Measurements from ENCODE around the gene RSRC1.
"Not testable (repeated sequence)": the region's sequence is repeated elsewhere in the genome, so short reads cannot be mapped to it uniquely, and the experiment has no call there.

RSRC1 gene

GRCh38 chr3:158539414-158540014 lies 429.6 kb downstream of the RSRC1 start:
- no peaks in the 10 kb centered on the region for H3K79me2 ChIP-seq (ENCODE audit: insufficient read depth, low read length)
- no peaks in the 10 kb centered on the region for H3K27me3 ChIP-seq (ENCODE audit: low read length)
- no peak overlapping the region for H3K9ac ChIP-seq (ENCODE audit: low read length)
- H3K9me2 ChIP-seq (replicated peaks; ENCODE audit: insufficient read depth, low read length), result no peaks in the 10 kb centered on the region
- peaks cover 18% of the 10 kb centered on the region; the same call in 1 of the 2 replicates for H3K36me3 ChIP-seq (ENCODE audit: low read length)
- no peak overlapping the region for H3K27ac ChIP-seq (ENCODE audit: low read depth, low read length)
- TF ChIP-seq EZH2phosphoT487 (conservative IDR thresholded peaks at IDR 0.05; ENCODE audit: low read length), result no peak
- TF ChIP-seq, protein P1, sequence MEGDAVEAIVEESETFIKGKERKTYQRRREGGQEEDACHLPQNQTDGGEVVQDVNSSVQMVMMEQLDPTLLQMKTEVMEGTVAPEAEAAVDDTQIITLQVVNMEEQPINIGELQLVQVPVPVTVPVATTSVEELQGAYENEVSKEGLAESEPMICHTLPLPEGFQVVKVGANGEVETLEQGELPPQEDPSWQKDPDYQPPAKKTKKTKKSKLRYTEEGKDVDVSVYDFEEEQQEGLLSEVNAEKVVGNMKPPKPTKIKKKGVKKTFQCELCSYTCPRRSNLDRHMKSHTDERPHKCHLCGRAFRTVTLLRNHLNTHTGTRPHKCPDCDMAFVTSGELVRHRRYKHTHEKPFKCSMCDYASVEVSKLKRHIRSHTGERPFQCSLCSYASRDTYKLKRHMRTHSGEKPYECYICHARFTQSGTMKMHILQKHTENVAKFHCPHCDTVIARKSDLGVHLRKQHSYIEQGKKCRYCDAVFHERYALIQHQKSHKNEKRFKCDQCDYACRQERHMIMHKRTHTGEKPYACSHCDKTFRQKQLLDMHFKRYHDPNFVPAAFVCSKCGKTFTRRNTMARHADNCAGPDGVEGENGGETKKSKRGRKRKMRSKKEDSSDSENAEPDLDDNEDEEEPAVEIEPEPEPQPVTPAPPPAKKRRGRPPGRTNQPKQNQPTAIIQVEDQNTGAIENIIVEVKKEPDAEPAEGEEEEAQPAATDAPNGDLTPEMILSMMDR (IDR thresholded peaks at IDR 0.05; ENCODE audit: insufficient read depth, low read length, poor library complexity, severe bottlenecking), result peak; percentile 46
- no peaks in the 10 kb centered on the region for H3F3A ChIP-seq (ENCODE audit: insufficient read depth)
- H4K20me1 ChIP-seq (ENCODE audit: low read depth, low read length), result no peaks in the 10 kb centered on the region
- no peak overlapping the region for H3K4me3 ChIP-seq (ENCODE audit: insufficient read depth, low read length, poor library complexity, severe bottlenecking)
- no peak overlapping the region for H3K4me2 ChIP-seq (ENCODE audit: low read depth, low read length, poor library complexity, severe bottlenecking)
- H3K9me3 ChIP-seq (ENCODE audit: insufficient read depth, low read length), result no peaks in the 10 kb centered on the region
- no peak overlapping the region for H2AFZ ChIP-seq (ENCODE audit: low read depth, low read length, severe bottlenecking)

- Histone ChIP-seq H3K79me2 (ENCODE audit: insufficient read depth, low read length) (no peaks in the 10 kb centered on the region), H4K20me1 (ENCODE audit: low read depth, low read length) (no peaks in the 10 kb centered on the region), H3K4me3 (ENCODE audit: insufficient read depth, low read length, poor library complexity, severe bottlenecking) (no peak overlapping the region), H3K27me3 (ENCODE audit: low read length) (no peaks in the 10 kb centered on the region), H3K4me2 (ENCODE audit: low read depth, low read length, poor library complexity, severe bottlenecking) (no peak overlapping the region), H3K36me3 (ENCODE audit: low read length) (peaks cover 18% of the 10 kb centered on the region; the same call in 1 of the 2 replicates), H2AFZ (ENCODE audit: low read depth, low read length, severe bottlenecking) (no peak overlapping the region), H3F3A (ENCODE audit: insufficient read depth) (no peaks in the 10 kb centered on the region), H3K27ac (ENCODE audit: low read depth, low read length) (no peak overlapping the region), H3K9me2 (replicated peaks; ENCODE audit: insufficient read depth, low read length) (no peaks in the 10 kb centered on the region), H3K9me3 (ENCODE audit: insufficient read depth, low read length) (no peaks in the 10 kb centered on the region), H3K9ac (ENCODE audit: low read length) (no peak overlapping the region)
- TF ChIP-seq EZH2phosphoT487 (conservative IDR thresholded peaks at IDR 0.05; ENCODE audit: low read length), result no peak
- TF ChIP-seq, protein P1 (IDR thresholded peaks at IDR 0.05; ENCODE audit: insufficient read depth, low read length, poor library complexity, severe bottlenecking), result no peak
Observed at GRCh38 chr3:158540066-158540465, 430.2 kb downstream of the RSRC1 start.

DNA sequence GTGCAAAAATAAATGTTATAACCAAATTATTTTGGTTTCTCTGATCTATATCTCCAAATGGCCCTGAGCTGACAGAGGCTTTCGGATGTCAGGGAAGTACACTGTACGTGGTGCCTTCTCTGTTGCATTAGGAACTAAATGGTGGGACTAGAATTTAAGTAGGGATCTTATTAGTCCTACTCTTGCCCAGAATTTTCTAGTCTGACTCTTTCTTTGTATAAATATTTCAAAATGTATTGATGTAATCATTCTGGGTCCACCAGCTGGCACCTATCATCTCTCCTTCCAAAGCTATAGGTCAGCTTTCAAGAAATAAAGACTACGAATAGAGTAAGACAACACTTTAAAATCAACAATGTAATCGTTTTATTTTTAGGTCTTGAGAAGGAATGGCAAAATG lies 438.8 kb downstream of the RSRC1 start:
- no peak overlapping the region for H3K27ac ChIP-seq (ENCODE audit: low read depth, low read length)
- TF ChIP-seq, protein P1 (IDR thresholded peaks at IDR 0.05; ENCODE audit: insufficient read depth, low read length, poor library complexity, severe bottlenecking), result no peak
- TF ChIP-seq EZH2phosphoT487 (conservative IDR thresholded peaks at IDR 0.05; ENCODE audit: low read length), result no peak
- no peaks in the 10 kb centered on the region for H3F3A ChIP-seq (ENCODE audit: insufficient read depth)
- H3K9me2 ChIP-seq (replicated peaks; ENCODE audit: insufficient read depth, low read length), result no peaks in the 10 kb centered on the region
- no peaks in the 10 kb centered on the region for H3K9me3 ChIP-seq (ENCODE audit: insufficient read depth, low read length)
- no peaks in the 10 kb centered on the region for H3K27me3 ChIP-seq (ENCODE audit: low read length)
- no peak overlapping the region for H3K9ac ChIP-seq (ENCODE audit: low read length)
- no peak overlapping the region for H2AFZ ChIP-seq (ENCODE audit: low read depth, low read length, severe bottlenecking)
- no peak overlapping the region for H3K4me3 ChIP-seq (ENCODE audit: insufficient read depth, low read length, poor library complexity, severe bottlenecking)
- no peaks in the 10 kb centered on the region for H4K20me1 ChIP-seq (ENCODE audit: low read depth, low read length)
- peaks cover 20% of the 10 kb centered on the region; the same call in 1 of the 2 replicates for H3K36me3 ChIP-seq (ENCODE audit: low read length)
- no peaks in the 10 kb centered on the region for H3K79me2 ChIP-seq (ENCODE audit: insufficient read depth, low read length)
- no peak overlapping the region for H3K4me2 ChIP-seq (ENCODE audit: low read depth, low read length, poor library complexity, severe bottlenecking)

- H3K27ac ChIP-seq (ENCODE audit: low read depth, low read length); H3K4me2 ChIP-seq (ENCODE audit: low read depth, low read length, poor library complexity, severe bottlenecking); H3K9ac ChIP-seq (ENCODE audit: low read length); H3K27me3 ChIP-seq (ENCODE audit: low read length); H3K9me2 ChIP-seq (replicated peaks; ENCODE audit: insufficient read depth, low read length); H3F3A ChIP-seq (ENCODE audit: insufficient read depth); H4K20me1 ChIP-seq (ENCODE audit: low read depth, low read length); H3K79me2 ChIP-seq (ENCODE audit: insufficient read depth, low read length); H3K9me3 ChIP-seq (ENCODE audit: insufficient read depth, low read length); H2AFZ ChIP-seq (ENCODE audit: low read depth, low read length, severe bottlenecking); H3K4me3 ChIP-seq (ENCODE audit: insufficient read depth, low read length, poor library complexity, severe bottlenecking); H3K36me3 ChIP-seq (ENCODE audit: low read length): not testable (repeated sequence)
Observed at GRCh38 chr3:158549938-158550337, 440.0 kb downstream of the RSRC1 start.

All from SU-DHL-6 (cell line).